HepG2 (cell line): ENCODE results near the gene LZTR1. TPM values are rescaled to one million over a fixed set of nuclear protein-coding genes. Genes with fewer than 3 reads are reported as not detected.

Source experiments
- CREB1 ChIP-seq, 2 experiments: fragments of 450-650 bp in 1 of 2; IDR thresholded peaks; 2 replicates each; pipeline ENCODE4 v1.6.1; 2016 to 2017; ENCODE audit warnings: control low read depth in 1 of 2, mild to moderate bottlenecking in 1 of 2, missing compliant biosample characterization in 1 of 2, missing genetic modification characterization in 1 of 2
- GATAD1 ChIP-seq: IDR thresholded peaks from 2 replicates; pipeline ENCODE4 v1.6.1; 2016; ENCODE audit warnings: missing genetic modification reagents, missing compliant biosample characterization
- MIXL1 ChIP-seq: IDR thresholded peaks from 2 replicates; pipeline ENCODE4 v1.6.1; 2016
- PAX8 ChIP-seq: sonication (generic); formaldehyde crosslinking; IDR thresholded peaks from 2 replicates; pipeline ENCODE4 v1.8.0; 2022; ENCODE audit warnings: mild to moderate bottlenecking, missing genetic modification reagents, borderline replicate concordance
- PITX1 ChIP-seq: sonication (generic); formaldehyde crosslinking; IDR thresholded peaks from 2 replicates; pipeline ENCODE4 v1.5.1; 2020; ENCODE audit warnings: mild to moderate bottlenecking, missing genetic modification reagents
- SMARCE1 ChIP-seq: fragments of 450-650 bp; IDR thresholded peaks from 2 replicates; pipeline ENCODE4 v1.6.1; 2017; ENCODE audit warnings: borderline replicate concordance
- ZFP36 ChIP-seq: fragments of 150-350 bp; IDR thresholded peaks from 2 replicates; pipeline ENCODE4 v1.6.1; 2018; ENCODE audit warnings: borderline replicate concordance, low read length, low read depth; ENCODE audit not compliant: partially characterized antibody
- ZIK1 ChIP-seq: sonication (generic); formaldehyde crosslinking; IDR thresholded peaks from 2 replicates; pipeline ENCODE4 v1.5.0; 2020; ENCODE audit warnings: mild to moderate bottlenecking, low read depth, missing genetic modification reagents, borderline replicate concordance
- ZMYM3 ChIP-seq: sonication (generic); formaldehyde crosslinking; IDR thresholded peaks from 2 replicates; pipeline ENCODE4 v1.5.1; 2020; ENCODE audit warnings: mild to moderate bottlenecking, missing genetic modification reagents
- ZNF33A ChIP-seq: sonication (generic); formaldehyde crosslinking; IDR thresholded peaks from 2 replicates; pipeline ENCODE4 v1.5.1; 2020; ENCODE audit warnings: missing genetic modification reagents, mild to moderate bottlenecking, moderate library complexity, borderline replicate concordance
- ZNF34 ChIP-seq: sonication (generic); formaldehyde crosslinking; IDR thresholded peaks from 2 replicates; pipeline ENCODE4 v1.4.0; 2020; ENCODE audit warnings: mild to moderate bottlenecking, missing genetic modification reagents, borderline replicate concordance
- ZNF44 ChIP-seq: sonication (generic); formaldehyde crosslinking; IDR thresholded peaks from 2 replicates; pipeline ENCODE4 v1.5.1; 2020; ENCODE audit warnings: mild to moderate bottlenecking, missing genetic modification reagents
- ZNF512 ChIP-seq: sonication (generic); formaldehyde crosslinking; IDR thresholded peaks from 2 replicates; pipeline ENCODE4 v1.4.0; 2020; ENCODE audit warnings: mild to moderate bottlenecking, missing genetic modification reagents
- ZNF572 ChIP-seq: sonication (generic); formaldehyde crosslinking; IDR thresholded peaks from 2 replicates; pipeline ENCODE4 v1.5.1; 2020; ENCODE audit warnings: mild to moderate bottlenecking, missing genetic modification reagents
- ZNF616 ChIP-seq: sonication (generic); formaldehyde crosslinking; IDR thresholded peaks from 2 replicates; pipeline ENCODE4 v1.5.0; 2020; ENCODE audit warnings: low read depth, mild to moderate bottlenecking, missing genetic modification reagents
- ZNF737 ChIP-seq: sonication (generic); formaldehyde crosslinking; IDR thresholded peaks from 2 replicates; pipeline ENCODE4 v1.5.0; 2020; ENCODE audit warnings: missing genetic modification reagents, mild to moderate bottlenecking, borderline replicate concordance
- polyA plus RNA-seq, 8 experiments: library from polyadenylated mRNA; depleted of rRNA in 3 of 8; stranded (reverse) in 7 of 8; unstranded in 1 of 8; fragments of >200 nt; fragmentation: Illumina TruSeq in 4 of 8; extraction: Trizol in 4 of 8; gene quantifications; 2 replicates each; pipeline versions ENCODE4 v1.2.1 to v1.2.3, GENCODE V29; 2011 to 2016; ENCODE audit warnings: low read depth in 4 of 8, missing spikeins in 1 of 8, mixed read lengths in 1 of 8; ENCODE audit not compliant: insufficient read depth in 1 of 8
- total RNA-seq, 5 experiments: library from RNA; depleted of rRNA; stranded (reverse); fragments of >200 nt; fragmentation: Illumina TruSeq; extraction: Trizol; gene quantifications; 2 replicates each; pipeline ENCODE4 v1.2.3, GENCODE V29; 2016; ENCODE audit warnings: low read depth in 1 of 5
- TF ChIP-seq, protein P1 (sequence below): sonication (generic); formaldehyde crosslinking; IDR thresholded peaks from one replicate; pipeline ENCODE4 v1.5.1; 2020; ENCODE audit warnings: mild to moderate bottlenecking, missing genetic modification reagents; ENCODE audit errors: not compliant biosample characterization

The LZTR1 gene
- total and polyA plus RNA-seq, 2 of the 13 experiments (the other 11 are each of a cell fraction or from before 2014, with no cell fraction given), result 21.8 to 22.4 TPM

- TF ChIP-seq MIXL1, result peak; percentile 80
- no peak for TF ChIP-seq GATAD1 (CRISPR knock-in tag)
- no peak for TF ChIP-seq CREB1 (IDR thresholded peaks at IDR 0.05)
- TF ChIP-seq CREB1 (CRISPR knock-in tag; IDR thresholded peaks at IDR 0.05), result 0 out of 2 replicates have a peak, but pooled peaks have one; percentile 15
- no peak for TF ChIP-seq ZNF512 (CRISPR knock-in tag)
- TF ChIP-seq PAX8 (CRISPR knock-in tag), result no peak
- no peak for TF ChIP-seq SMARCE1
- TF ChIP-seq ZNF616, result no peak
- no peak for TF ChIP-seq ZIK1 (CRISPR knock-in tag)
- no peak for TF ChIP-seq ZNF572 (CRISPR knock-in tag)
- TF ChIP-seq ZNF34 (CRISPR knock-in tag), result no peak
- TF ChIP-seq ZNF737, result no peak
- TF ChIP-seq ZFP36, result no peak
- TF ChIP-seq, protein P1, sequence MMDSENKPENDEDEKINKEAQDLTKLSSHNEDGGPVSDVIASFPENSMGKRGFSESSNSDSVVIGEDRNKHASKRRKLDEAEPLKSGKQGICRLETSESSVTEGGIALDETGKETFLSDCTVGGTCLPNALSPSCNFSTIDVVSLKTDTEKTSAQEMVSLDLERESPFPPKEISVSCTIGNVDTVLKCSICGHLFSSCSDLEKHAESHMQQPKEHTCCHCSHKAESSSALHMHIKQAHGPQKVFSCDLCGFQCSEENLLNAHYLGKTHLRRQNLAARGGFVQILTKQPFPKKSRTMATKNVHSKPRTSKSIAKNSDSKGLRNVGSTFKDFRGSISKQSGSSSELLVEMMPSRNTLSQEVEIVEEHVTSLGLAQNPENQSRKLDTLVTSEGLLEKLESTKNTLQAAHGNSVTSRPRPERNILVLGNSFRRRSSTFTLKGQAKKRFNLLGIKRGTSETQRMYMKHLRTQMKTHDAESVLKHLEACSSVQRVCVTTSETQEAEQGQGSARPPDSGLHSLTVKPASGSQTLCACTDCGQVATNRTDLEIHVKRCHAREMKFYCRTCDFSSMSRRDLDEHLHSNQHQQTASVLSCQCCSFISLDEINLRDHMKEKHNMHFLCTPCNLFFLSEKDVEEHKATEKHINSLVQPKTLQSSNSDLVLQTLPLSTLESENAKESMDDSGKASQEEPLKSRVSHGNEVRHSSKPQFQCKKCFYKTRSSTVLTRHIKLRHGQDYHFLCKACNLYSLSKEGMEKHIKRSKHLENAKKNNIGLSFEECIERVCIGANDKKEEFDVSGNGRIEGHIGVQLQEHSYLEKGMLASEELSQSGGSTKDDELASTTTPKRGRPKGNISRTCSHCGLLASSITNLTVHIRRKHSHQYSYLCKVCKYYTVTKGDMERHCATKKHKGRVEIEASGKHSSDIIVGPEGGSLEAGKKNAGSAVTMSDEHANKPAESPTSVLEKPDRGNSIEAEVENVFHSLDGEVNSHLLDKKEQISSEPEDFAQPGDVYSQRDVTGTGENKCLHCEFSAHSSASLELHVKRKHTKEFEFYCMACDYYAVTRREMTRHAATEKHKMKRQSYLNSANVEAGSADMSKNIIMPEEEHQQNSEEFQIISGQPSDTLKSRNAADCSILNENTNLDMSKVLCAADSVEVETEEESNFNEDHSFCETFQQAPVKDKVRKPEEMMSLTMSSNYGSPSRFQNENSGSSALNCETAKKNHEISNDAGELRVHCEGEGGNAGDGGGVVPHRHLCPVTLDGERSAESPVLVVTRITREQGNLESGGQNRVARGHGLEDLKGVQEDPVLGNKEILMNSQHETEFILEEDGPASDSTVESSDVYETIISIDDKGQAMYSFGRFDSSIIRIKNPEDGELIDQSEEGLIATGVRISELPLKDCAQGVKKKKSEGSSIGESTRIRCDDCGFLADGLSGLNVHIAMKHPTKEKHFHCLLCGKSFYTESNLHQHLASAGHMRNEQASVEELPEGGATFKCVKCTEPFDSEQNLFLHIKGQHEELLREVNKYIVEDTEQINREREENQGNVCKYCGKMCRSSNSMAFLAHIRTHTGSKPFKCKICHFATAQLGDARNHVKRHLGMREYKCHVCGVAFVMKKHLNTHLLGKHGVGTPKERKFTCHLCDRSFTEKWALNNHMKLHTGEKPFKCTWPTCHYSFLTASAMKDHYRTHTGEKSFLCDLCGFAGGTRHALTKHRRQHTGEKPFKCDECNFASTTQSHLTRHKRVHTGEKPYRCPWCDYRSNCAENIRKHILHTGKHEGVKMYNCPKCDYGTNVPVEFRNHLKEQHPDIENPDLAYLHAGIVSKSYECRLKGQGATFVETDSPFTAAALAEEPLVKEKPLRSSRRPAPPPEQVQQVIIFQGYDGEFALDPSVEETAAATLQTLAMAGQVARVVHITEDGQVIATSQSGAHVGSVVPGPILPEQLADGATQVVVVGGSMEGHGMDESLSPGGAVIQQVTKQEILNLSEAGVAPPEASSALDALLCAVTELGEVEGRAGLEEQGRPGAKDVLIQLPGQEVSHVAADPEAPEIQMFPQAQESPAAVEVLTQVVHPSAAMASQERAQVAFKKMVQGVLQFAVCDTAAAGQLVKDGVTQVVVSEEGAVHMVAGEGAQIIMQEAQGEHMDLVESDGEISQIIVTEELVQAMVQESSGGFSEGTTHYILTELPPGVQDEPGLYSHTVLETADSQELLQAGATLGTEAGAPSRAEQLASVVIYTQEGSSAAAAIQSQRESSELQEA (CRISPR knock-in tag), result no peak
- TF ChIP-seq PITX1 (CRISPR knock-in tag), result peak; percentile 28; the same call in 1 of the 2 replicates
- TF ChIP-seq ZNF44 (CRISPR knock-in tag), result no peak
- TF ChIP-seq ZNF33A (CRISPR knock-in tag), result no peak
- no peak for TF ChIP-seq ZMYM3 (CRISPR knock-in tag)
These were observed 30.8 kb upstream of the LZTR1 start (continued) for GRCh38 chr22:20951151-20951931.
